Activated CD8-positive, alpha-beta memory T cell treated with anti-CD3 and anti-CD28 coated beads, Interleukin-2, amount 10 ng/mL, durations not matched to agents 7 days and 5 days (primary cell): ENCODE results near the gene SLC25A11. TPM values are rescaled to one million over a fixed set of nuclear protein-coding genes. Genes with fewer than 3 reads are reported as not detected.
"Not testable (repeated sequence)": the region's sequence is repeated elsewhere in the genome, so short reads cannot be mapped to it uniquely, and the experiment has no call there.

Source experiments
- ATAC-seq: fragments of 150-1000 bp; cut with Tn5 transposase; one replicate; pipeline ENCODE4 v1.10.0; 2021; ENCODE audit warnings: moderate library complexity
- CTCF ChIA-PET: fragments of 350-600 bp; sonication (Branson Sonifier 250); formaldehyde crosslinking; loops from one replicate; lab custom pipeline; 2021; ENCODE audit warnings: antibody characterized with exemption; lab: Charles Lee
- DNase-seq: peaks from one replicate; pipeline ENCODE4 v3.0.0-alpha.2; 2020
- H3K27ac Mint-ChIP-seq: one replicate; pipeline ENCODE4 v1.8.0; 2021; ENCODE audit warnings: mild to moderate bottlenecking, mixed read lengths
- H3K27me3 Mint-ChIP-seq: one replicate; pipeline ENCODE4 v1.8.0; 2021; ENCODE audit warnings: mixed read lengths
- H3K36me3 Mint-ChIP-seq: one replicate; pipeline ENCODE4 v1.8.0; 2021; ENCODE audit warnings: mild to moderate bottlenecking, mixed read lengths
- H3K4me1 Mint-ChIP-seq: one replicate; pipeline ENCODE4 v1.8.0; 2021; ENCODE audit warnings: mixed read lengths
- H3K4me3 Mint-ChIP-seq: one replicate; pipeline ENCODE4 v1.8.0; 2021; ENCODE audit warnings: mild to moderate bottlenecking, moderate library complexity, mixed read lengths
- H3K9me3 Mint-ChIP-seq: one replicate; pipeline ENCODE4 v1.8.0; 2022; ENCODE audit warnings: low read depth, mixed read lengths
- total RNA-seq, 2 experiments: library from RNA; stranded (reverse); gene quantifications; one replicate each; pipeline ENCODE4 v1.2.3, GENCODE V29; 2021

SLC25A11 gene
- total RNA-seq, 2 experiments from 2014 or later = 82.3 to 84.6 TPM

DNA sequence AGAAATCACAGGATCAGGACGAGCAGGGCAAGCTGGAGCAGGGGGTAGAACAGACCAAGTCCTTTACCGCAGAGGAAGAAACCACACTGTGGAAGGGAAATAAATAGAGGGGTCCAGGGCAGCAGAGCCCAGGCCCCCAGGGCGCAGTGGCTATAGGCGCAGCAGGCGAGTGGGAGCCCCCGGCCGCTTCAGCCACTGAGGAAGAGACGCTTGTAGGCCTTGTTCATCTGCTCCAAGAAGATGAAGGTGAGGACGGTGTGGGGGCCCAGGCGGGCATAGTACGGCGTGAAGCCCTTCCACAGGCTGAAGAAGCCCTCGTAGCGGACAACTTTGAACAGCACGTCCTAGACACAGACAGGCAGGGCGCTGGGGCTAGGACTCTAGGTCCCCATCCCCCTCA, 2.3 kb downstream of the SLC25A11 start:
- CTCF ChIA-PET = interaction anchor here (1.5 kb wide), 1 partner anchor 50 kb away, joined by 5 read pairs; the partner anchor contains the start of gene CAMTA2
- Mint-ChIP-seq H3K36me3 (peaks cover 47% of the 10 kb centered on the region), H3K4me1 (peaks cover 54% of the 10 kb centered on the region), H3K4me3 (no peak overlapping the region), H3K27me3 (no peaks in the 10 kb centered on the region), H3K27ac (no peak overlapping the region), H3K9me3 (no peaks in the 10 kb centered on the region)
- DNase-seq (no peak), ATAC-seq (no peak)

DNA sequence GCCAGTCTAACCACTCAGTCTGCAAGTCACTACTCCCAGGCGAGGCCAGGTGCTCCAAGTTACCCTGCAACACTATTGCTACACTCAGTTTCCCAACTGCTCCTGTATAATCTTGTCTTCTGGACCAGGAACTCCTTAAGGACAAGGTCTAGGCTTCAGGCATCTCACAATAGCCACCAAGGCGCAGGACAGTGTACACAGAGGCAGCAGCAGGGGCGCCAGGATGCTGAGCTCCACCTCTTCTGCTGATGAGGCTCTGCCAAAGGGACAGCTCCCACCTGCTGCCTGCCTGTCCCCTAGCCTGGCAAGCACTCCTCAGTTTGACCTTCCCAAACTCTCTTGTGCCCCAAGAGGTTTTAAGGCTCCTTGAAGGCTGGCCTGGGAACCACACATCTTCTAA, 3.4 kb downstream of the SLC25A11 start:
- peak overlapping the region; percentile 42 for H3K27ac Mint-ChIP-seq
- DNase-seq (no peak), ATAC-seq (no peak)
- CTCF ChIA-PET = interaction anchor here (0.6 to 1.5 kb wide), 4 partner anchors 14 to 235 kb away, joined by 3 to 5 read pairs (median 4); partner anchors contain the start of genes CAMTA2 and CHRNE
- no peaks in the 10 kb centered on the region for H3K27me3 Mint-ChIP-seq
- no peak overlapping the region for H3K4me3 Mint-ChIP-seq
- H3K9me3 Mint-ChIP-seq = no peaks in the 10 kb centered on the region
- H3K4me1 Mint-ChIP-seq = peaks cover 45% of the 10 kb centered on the region
- peaks cover 36% of the 10 kb centered on the region for H3K36me3 Mint-ChIP-seq

DNA sequence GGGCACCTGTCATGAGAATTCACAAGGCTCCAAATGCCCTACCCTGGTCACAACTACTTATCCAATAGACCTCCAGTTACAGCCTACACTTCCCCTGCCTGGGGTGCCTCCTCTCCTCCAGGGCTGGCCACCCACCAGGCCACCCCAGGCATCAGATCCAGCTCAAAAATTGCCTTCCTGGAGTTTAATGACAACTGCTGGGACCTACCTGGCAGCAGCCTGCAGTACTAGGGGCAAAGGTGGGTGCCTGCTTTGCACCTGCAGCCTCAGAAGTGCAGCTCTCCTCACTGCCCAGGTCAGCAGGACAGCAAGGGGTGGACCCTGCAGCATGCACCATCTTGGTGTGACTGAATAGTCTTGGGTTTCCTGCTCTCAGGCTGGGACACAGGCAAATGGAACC, 4.2 kb downstream of the SLC25A11 start:
- no peak overlapping the region for H3K27ac Mint-ChIP-seq
- ATAC-seq (no peak), DNase-seq (no peak)
- H3K4me1 Mint-ChIP-seq = peaks cover 45% of the 10 kb centered on the region
- peaks cover 32% of the 10 kb centered on the region for H3K36me3 Mint-ChIP-seq
- H3K9me3 Mint-ChIP-seq = no peaks in the 10 kb centered on the region
- H3K27me3 Mint-ChIP-seq = no peaks in the 10 kb centered on the region
- CTCF ChIA-PET = interaction anchor here (0.9 to 1.5 kb wide), 3 partner anchors 13 to 33 kb away, joined by 3 to 5 read pairs (median 3); partner anchors contain the start of gene CHRNE
- no peak overlapping the region for H3K4me3 Mint-ChIP-seq

DNA sequence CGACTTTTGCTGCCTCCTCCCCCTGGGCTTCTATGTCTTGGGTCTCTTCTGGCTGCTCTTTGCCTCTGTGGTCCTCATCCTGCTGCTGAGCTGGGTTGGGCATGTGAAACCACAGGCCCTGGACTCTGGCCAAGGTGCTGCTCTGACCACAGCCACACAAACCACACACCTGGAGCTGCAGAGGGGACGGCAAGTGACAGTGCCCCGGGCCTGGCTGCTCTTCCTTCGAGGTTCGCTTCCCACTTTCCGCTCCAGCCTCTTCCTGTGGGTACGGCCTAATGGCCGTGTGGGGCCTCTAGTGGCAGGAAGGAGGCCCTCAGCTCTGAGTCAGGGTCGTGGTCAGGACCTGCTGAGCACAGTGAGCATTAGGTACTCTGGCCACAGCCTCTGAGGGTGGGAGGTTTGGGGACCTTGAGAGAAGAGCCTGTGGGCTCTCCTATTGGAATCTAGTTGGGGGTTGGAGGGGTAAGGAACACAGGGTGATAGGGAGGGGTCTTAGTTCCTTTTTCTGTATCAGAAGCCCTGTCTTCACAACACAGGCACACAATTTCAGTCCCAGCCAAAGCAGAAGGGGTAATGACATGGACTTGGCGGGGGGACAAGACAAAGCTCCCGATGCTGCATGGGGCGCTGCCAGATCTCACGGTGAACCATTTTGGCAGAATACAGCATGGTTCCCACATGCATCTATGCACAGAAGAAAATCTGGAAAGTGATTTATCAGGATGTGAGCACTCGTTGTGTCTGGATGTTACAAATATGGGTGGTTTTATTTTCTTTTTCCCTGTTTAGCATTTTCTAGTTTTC, 5.5 kb downstream of the SLC25A11 start:
- H3K36me3 Mint-ChIP-seq = peaks cover 29% of the 10 kb centered on the region

DNA sequence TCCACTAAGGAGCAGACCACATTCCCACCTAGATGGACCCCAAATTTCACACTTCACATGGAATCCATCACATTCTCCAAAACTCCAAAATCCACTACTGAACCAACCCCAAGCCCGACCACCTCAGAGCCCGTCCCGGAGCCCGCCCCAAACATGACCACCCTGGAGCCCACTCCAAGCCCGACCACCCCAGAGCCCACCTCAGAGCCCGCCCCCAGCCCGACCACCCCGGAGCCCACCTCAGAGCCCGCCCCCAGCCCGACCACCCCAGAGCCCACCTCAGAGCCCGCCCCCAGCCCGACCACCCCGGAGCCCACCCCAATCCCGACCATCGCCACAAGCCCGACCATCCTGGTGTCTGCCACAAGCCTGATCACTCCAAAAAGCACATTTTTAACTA, 6.2 kb downstream of the SLC25A11 start:
- DNase-seq (no peak), ATAC-seq (no peak)
- Mint-ChIP-seq H3K27me3 (no peaks in the 10 kb centered on the region), H3K27ac (peak overlapping the region; percentile 65), H3K4me3 (no peak overlapping the region), H3K9me3 (no peaks in the 10 kb centered on the region), H3K4me1 (peaks cover 39% of the 10 kb centered on the region), H3K36me3 (peaks cover 26% of the 10 kb centered on the region)
- CTCF ChIA-PET = interaction anchor here (0.8 to 1.3 kb wide), 2 partner anchors 24 to 30 kb away, joined by 3 to 7 read pairs; partner anchors contain the start of gene CHRNE

More for the DNA sequence above, 5.5 kb downstream of the SLC25A11 start:
- Mint-ChIP-seq H3K4me3 (no peak overlapping the region), H3K4me1 (peaks cover 45% of the 10 kb centered on the region), H3K27me3 (no peaks in the 10 kb centered on the region), H3K27ac (peak overlapping the region; percentile 65), H3K9me3 (no peaks in the 10 kb centered on the region)
- ATAC-seq = peak; percentile 32
- DNase-seq = no peak
- CTCF ChIA-PET = interaction anchor here (0.8 to 1.3 kb wide), 2 partner anchors 25 to 31 kb away, joined by 3 to 7 read pairs; partner anchors contain the start of gene CHRNE

DNA sequence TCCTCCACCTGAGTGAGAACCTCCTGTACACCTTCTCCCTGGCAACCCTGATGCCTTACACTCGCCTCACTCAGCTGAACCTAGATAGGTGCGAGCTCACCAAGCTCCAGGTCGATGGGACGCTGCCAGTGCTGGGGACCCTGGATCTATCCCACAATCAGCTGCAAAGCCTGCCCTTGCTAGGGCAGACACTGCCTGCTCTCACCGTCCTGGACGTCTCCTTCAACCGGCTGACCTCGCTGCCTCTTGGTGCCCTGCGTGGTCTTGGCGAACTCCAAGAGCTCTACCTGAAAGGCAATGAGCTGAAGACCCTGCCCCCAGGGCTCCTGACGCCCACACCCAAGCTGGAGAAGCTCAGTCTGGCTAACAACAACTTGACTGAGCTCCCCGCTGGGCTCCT, 7.1 kb downstream of the SLC25A11 start:
- CTCF ChIA-PET = interaction anchor here (1.2 kb wide), 1 partner anchor 23 kb away, joined by 4 read pairs; no protein-coding TSS in a partner anchor
- Mint-ChIP-seq H3K4me3 (no peak overlapping the region), H3K27ac (no peak overlapping the region), H3K4me1 (peaks cover 35% of the 10 kb centered on the region), H3K9me3 (no peaks in the 10 kb centered on the region), H3K27me3 (no peaks in the 10 kb centered on the region), H3K36me3 (peaks cover 18% of the 10 kb centered on the region)
- no peak for ATAC-seq
- no peak for DNase-seq

GRCh38 chr17:4931963-4932362, 7.9 kb downstream of the SLC25A11 start, which contains the start of gene GP1BA:
Gene GP1BA, plus strand, starts transcription at chr17:4932277. Its CDS starts 328 bp downstream, at chr17:4932605.
- H3K4me3 Mint-ChIP-seq = no peak within 1 kb of the TSS
- H3K4me1 Mint-ChIP-seq = peaks cover 31% of the 10 kb centered on the region
- CTCF ChIA-PET = no interaction called here
- no peak within 1 kb of the TSS for H3K27ac Mint-ChIP-seq
- peaks cover 15% of the 10 kb centered on the region for H3K36me3 Mint-ChIP-seq
- DNase-seq (no peak), ATAC-seq (no peak)
- no peaks in the 10 kb centered on the region for H3K9me3 Mint-ChIP-seq
- H3K27me3 Mint-ChIP-seq = no peaks in the 10 kb centered on the region

GRCh38 chr17:4928881-4929280, 11.0 kb downstream of the SLC25A11 start:
- CTCF ChIA-PET = no interaction called here
- no peak overlapping the region for H3K4me3 Mint-ChIP-seq

DNA sequence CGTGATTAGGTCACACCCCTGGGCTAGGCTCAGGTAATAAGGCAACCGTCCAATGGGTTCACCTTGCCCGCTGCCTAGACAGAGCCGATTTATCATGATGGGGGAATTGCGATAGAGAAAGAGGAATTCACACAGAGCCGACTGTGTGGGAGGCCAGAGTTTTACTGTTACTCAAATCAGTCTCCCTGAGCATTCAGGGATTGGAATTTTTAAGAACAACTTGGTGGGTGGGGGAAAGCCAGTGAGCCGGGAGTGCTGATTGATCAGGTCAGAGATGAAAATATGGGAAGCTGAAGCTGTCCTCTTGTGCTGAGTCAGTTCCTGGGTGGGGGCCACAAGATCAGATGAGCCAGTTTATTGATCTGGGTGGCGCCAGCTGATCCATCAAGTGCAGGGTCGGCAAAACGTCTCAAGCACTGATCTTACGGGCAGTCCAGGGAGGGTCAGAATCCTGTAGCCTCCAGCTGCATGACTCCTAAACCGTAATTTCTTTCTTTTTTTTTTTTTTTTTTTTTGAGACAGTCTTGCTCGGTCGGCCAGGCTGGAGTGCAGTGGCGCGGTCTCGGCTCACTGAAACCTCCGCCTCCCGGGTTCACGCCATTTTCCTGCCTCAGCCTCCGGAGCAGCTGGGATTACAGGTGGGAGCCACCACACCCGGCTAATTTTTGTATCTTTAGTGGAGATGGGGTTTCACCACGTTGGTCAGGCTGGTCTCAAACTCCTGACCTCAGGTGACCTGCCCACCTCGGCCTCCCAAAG, 13.1 kb downstream of the SLC25A11 start:
- H3K27ac Mint-ChIP-seq, H3K9me3 Mint-ChIP-seq, ATAC-seq, H3K4me1 Mint-ChIP-seq, H3K4me3 Mint-ChIP-seq, DNase-seq, H3K27me3 Mint-ChIP-seq, H3K36me3 Mint-ChIP-seq: not testable (repeated sequence)
- CTCF ChIA-PET = interaction anchor here (0.8 to 1.9 kb wide), 2 partner anchors 13 to 17 kb away, joined by 3 to 4 read pairs; partner anchors contain the start of genes RNF167 and SLC25A11

More at GRCh38 chr17:4928881-4929280, 11.0 kb downstream of the SLC25A11 start:
- H3K27me3 Mint-ChIP-seq = no peaks in the 10 kb centered on the region
- DNase-seq (no peak), ATAC-seq (no peak)
- peaks cover 6% of the 10 kb centered on the region for H3K4me1 Mint-ChIP-seq
- no peaks in the 10 kb centered on the region for H3K9me3 Mint-ChIP-seq
- H3K27ac Mint-ChIP-seq = no peak overlapping the region
- peaks cover 7% of the 10 kb centered on the region for H3K36me3 Mint-ChIP-seq

GRCh38 chr17:4921320-4921719, 18.5 kb downstream of the SLC25A11 start:
- CTCF ChIA-PET = interaction anchor here (2.4 kb wide), 1 partner anchor 12 kb away, joined by 12 read pairs; no protein-coding TSS in a partner anchor

DNA sequence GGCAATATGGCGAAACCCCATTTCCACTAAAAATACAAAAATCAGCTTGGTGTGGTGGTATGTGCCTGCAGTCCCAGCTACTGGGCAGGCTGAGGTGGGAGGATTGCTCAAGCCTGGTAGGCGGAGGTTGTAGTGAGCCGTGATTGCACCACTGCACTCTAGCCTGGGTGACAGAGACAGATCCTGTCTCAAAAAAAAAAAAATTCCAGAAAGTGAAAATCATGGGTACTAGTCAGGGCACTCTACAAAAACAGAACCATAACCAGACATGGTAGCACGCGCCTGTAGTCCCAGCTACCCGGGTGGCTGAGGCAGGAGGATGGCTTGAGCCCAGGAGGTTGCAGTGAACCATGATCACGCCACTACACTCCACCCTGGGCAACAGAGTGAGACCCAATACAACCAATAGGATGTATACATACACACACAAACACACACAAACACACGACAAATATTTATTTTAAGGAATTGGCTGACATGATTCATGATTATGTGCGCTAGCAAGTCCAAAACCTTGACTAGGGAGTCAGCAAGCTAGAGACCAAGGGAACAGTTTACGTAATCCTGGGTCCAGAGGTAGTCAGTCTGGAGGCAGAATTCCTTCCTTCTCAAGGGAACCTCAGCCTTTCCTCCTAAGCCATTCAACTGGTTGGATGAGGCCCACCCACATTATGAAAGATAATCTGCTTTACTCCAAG, 19.3 kb downstream of the SLC25A11 start:
- no peaks in the 10 kb centered on the region for H3K4me1 Mint-ChIP-seq
- peaks cover 2% of the 10 kb centered on the region for H3K36me3 Mint-ChIP-seq
- H3K4me3 Mint-ChIP-seq = no peak overlapping the region
- ATAC-seq (no peak), DNase-seq (no peak)
- H3K9me3 Mint-ChIP-seq = no peaks in the 10 kb centered on the region
- CTCF ChIA-PET = interaction anchor here (1.4 to 2.4 kb wide), 2 partner anchors 11 to 20 kb away, joined by 3 to 12 read pairs; partner anchors contain the start of genes RNF167 and SLC25A11
- no peaks in the 10 kb centered on the region for H3K27me3 Mint-ChIP-seq
- H3K27ac Mint-ChIP-seq = no peak overlapping the region

More at GRCh38 chr17:4921320-4921719, 18.5 kb downstream of the SLC25A11 start:
- ATAC-seq = no peak
- peaks cover 2% of the 10 kb centered on the region for H3K36me3 Mint-ChIP-seq
- H3K27me3 Mint-ChIP-seq = no peaks in the 10 kb centered on the region
- H3K27ac Mint-ChIP-seq = no peak overlapping the region
- H3K4me1 Mint-ChIP-seq = no peaks in the 10 kb centered on the region
- H3K4me3 Mint-ChIP-seq = no peak overlapping the region
- no peaks in the 10 kb centered on the region for H3K9me3 Mint-ChIP-seq
- no peak for DNase-seq

GRCh38 chr17:4919511-4920047, 20.3 kb downstream of the SLC25A11 start:
- DNase-seq = no peak
- no peaks in the 10 kb centered on the region for H3K4me1 Mint-ChIP-seq
- H3K9me3 Mint-ChIP-seq = no peaks in the 10 kb centered on the region
- H3K27ac Mint-ChIP-seq = no peak overlapping the region
- H3K36me3 Mint-ChIP-seq = peaks cover 2% of the 10 kb centered on the region
- no peaks in the 10 kb centered on the region for H3K27me3 Mint-ChIP-seq
- CTCF ChIA-PET = interaction anchor here (0.6 to 2.4 kb wide), 3 partner anchors 11 to 438 kb away, joined by 3 to 12 read pairs (median 4); partner anchors contain the start of genes RNF167 and SLC25A11
- no peak overlapping the region for H3K4me3 Mint-ChIP-seq
- ATAC-seq = no peak
